ENCODE measurements around the gene LSAMP. TPM values are rescaled to one million over a fixed set of nuclear protein-coding genes. Genes with fewer than 3 reads are reported as not detected.

LSAMP gene
- total and polyA plus RNA-seq, 2 of the 4 experiments (the other 2 are of a cell fraction), result 7.9 to 8.0 TPM

- ATAC-seq (ENCODE audit: low read depth), result no peak
- Histone ChIP-seq H3K23ac (ENCODE audit: low read depth, low read length) (no peak overlapping the region), H3K56ac (ENCODE audit: extremely low read depth, insufficient read depth, low read length) (no peak overlapping the region), H3K36me3 (ENCODE audit: control insufficient read depth, insufficient read depth, low read length) (no peaks in the 10 kb centered on the region), H3K79me1 (ENCODE audit: low read depth in 1 of 2, low read length in 2 of 2) (no peaks in the 10 kb centered on the region), H4K91ac (ENCODE audit: insufficient read depth, low read depth, low read length) (no peak overlapping the region), H3K4me1 (ENCODE audit: control insufficient read depth, insufficient read depth, low read length) (no peaks in the 10 kb centered on the region), H2BK20ac (ENCODE audit: low read depth, low read length) (no peak overlapping the region), H3K4me3 (ENCODE audit: insufficient read depth, low read depth, low read length) (no peak overlapping the region), H3K27me3 (ENCODE audit: control insufficient read depth, insufficient read depth, low read length) (no peaks in the 10 kb centered on the region), H2BK15ac (ENCODE audit: low read depth, low read length) (no peak overlapping the region), H3K27ac (ENCODE audit: insufficient read depth, low read length) (no peak overlapping the region), H3K9ac (ENCODE audit: low read depth, low read length) (no peak overlapping the region), H4K5ac (ENCODE audit: low read depth, low read length) (no peak overlapping the region), H3K4ac (ENCODE audit: low read depth, low read length) (no peak overlapping the region), H2AFZ (replicated peaks; ENCODE audit: low read length, poor library complexity) (no peak overlapping the region), H2BK120ac (ENCODE audit: low read depth, low read length) (no peak overlapping the region), H3K18ac (ENCODE audit: low read depth, low read length) (no peak overlapping the region), H3K9me1 (ENCODE audit: insufficient read depth, low read length) (0 out of 2 replicates have a peak, but pooled peaks cover 3% of the 10 kb centered on the region), H2BK5ac (ENCODE audit: low read depth, low read length, poor library complexity, severe bottlenecking) (no peak overlapping the region), H2AK5ac (ENCODE audit: low read depth, low read length) (no peak overlapping the region), H4K20me1 (ENCODE audit: insufficient read depth, low read length) (no peaks in the 10 kb centered on the region), H3K9me3 (ENCODE audit: control insufficient read depth, insufficient read depth, low read length) (no peaks in the 10 kb centered on the region), H2AK9ac (replicated peaks; ENCODE audit: low read depth, low read length, poor library complexity) (no peak overlapping the region), H3K4me2 (ENCODE audit: low read depth, low read length) (no peak overlapping the region), H4K8ac (ENCODE audit: low read depth in 2 of 2, low read length in 2 of 2) (no peak overlapping the region), H3K14ac (replicated peaks; ENCODE audit: low read depth, low read length) (no peak overlapping the region)
- intact Hi-C loops (cut with micrococcal nuclease) (no loop called here), dilution Hi-C loops (cut with HindIII; ENCODE audit: low sequenced_read_pairs, unreplicated experiment) (no loop called here), in situ Hi-C loops (cut with MboI; ENCODE audit: low sequenced_read_pairs) (no loop called here)
- ChIA-PET CTCF (no interaction called here), POLR2A (ENCODE audit: unreplicated experiment) (no interaction called here)
- TF ChIP-seq BHLHE40 (IDR thresholded peaks at IDR 0.05; ENCODE audit: low read depth, low read length) (no peak), RFX5 (IDR thresholded peaks at IDR 0.05; ENCODE audit: low read depth, low read length) (no peak), NFE2L2 (IDR thresholded peaks at IDR 0.05; ENCODE audit: low read depth, low read length) (no peak), SMC3 (IDR thresholded peaks at IDR 0.05; ENCODE audit: low read depth, low read length) (no peak), POLR2A (IDR thresholded peaks at IDR 0.05; ENCODE audit: low read depth, low read length) (no peak), CHD1 (IDR thresholded peaks at IDR 0.05; ENCODE audit: low read depth, low read length) (no peak), RAD21 (IDR thresholded peaks at IDR 0.05; ENCODE audit: low read length) (no peak), MAZ (IDR thresholded peaks at IDR 0.05; ENCODE audit: borderline replicate concordance, low read depth, low read length) (no peak), MXI1 (IDR thresholded peaks at IDR 0.05; ENCODE audit: borderline replicate concordance, low read depth, low read length) (no peak), RCOR1 (IDR thresholded peaks at IDR 0.05; ENCODE audit: insufficient replicate concordance, low read length) (no peak), FOS (IDR thresholded peaks at IDR 0.05; ENCODE audit: low read depth, low read length) (no peak), MAFK (IDR thresholded peaks at IDR 0.05; ENCODE audit: low read depth, low read length) (no peak), CEBPB (IDR thresholded peaks at IDR 0.05; ENCODE audit: low read depth, low read length) (no peak)
- TF ChIP-seq, protein P1, sequence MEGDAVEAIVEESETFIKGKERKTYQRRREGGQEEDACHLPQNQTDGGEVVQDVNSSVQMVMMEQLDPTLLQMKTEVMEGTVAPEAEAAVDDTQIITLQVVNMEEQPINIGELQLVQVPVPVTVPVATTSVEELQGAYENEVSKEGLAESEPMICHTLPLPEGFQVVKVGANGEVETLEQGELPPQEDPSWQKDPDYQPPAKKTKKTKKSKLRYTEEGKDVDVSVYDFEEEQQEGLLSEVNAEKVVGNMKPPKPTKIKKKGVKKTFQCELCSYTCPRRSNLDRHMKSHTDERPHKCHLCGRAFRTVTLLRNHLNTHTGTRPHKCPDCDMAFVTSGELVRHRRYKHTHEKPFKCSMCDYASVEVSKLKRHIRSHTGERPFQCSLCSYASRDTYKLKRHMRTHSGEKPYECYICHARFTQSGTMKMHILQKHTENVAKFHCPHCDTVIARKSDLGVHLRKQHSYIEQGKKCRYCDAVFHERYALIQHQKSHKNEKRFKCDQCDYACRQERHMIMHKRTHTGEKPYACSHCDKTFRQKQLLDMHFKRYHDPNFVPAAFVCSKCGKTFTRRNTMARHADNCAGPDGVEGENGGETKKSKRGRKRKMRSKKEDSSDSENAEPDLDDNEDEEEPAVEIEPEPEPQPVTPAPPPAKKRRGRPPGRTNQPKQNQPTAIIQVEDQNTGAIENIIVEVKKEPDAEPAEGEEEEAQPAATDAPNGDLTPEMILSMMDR (conservative IDR thresholded peaks at IDR 0.05; ENCODE audit: low read depth, low read length), result no peak
- TF ChIP-seq, protein P2, sequence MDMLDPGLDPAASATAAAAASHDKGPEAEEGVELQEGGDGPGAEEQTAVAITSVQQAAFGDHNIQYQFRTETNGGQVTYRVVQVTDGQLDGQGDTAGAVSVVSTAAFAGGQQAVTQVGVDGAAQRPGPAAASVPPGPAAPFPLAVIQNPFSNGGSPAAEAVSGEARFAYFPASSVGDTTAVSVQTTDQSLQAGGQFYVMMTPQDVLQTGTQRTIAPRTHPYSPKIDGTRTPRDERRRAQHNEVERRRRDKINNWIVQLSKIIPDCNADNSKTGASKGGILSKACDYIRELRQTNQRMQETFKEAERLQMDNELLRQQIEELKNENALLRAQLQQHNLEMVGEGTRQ (IDR thresholded peaks at IDR 0.05; ENCODE audit: low read depth, low read length), result no peak
- TF ChIP-seq, protein P3, sequence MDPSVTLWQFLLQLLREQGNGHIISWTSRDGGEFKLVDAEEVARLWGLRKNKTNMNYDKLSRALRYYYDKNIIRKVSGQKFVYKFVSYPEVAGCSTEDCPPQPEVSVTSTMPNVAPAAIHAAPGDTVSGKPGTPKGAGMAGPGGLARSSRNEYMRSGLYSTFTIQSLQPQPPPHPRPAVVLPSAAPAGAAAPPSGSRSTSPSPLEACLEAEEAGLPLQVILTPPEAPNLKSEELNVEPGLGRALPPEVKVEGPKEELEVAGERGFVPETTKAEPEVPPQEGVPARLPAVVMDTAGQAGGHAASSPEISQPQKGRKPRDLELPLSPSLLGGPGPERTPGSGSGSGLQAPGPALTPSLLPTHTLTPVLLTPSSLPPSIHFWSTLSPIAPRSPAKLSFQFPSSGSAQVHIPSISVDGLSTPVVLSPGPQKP (IDR thresholded peaks at IDR 0.05; ENCODE audit: borderline replicate concordance, low read depth, low read length), result no peak
- no TSS peak for BruUV-seq (replicated peaks)
- WGBS, 2 experiments (ENCODE audit: extremely low coverage in 2 of 2, insufficient read length in 1 of 2), result 40% methylated on average over 1 of the region's 4 CpGs; no CpG with 5 or more reads in 1 of the 2 experiments
- DNase-seq, result no peak
These were observed 163.8 kb downstream of the LSAMP start for GRCh38 chr3:116281313-116282143.
